Tibial nerve (tissue), 4 donors: ENCODE measurements around the gene DARS2. TPM values are rescaled to one million over a fixed set of nuclear protein-coding genes. Genes with fewer than 3 reads are reported as not detected.
A peak's percentile ranks its signal among the peaks of the same experiment; 100 is the strongest.

ENCODE experiments used
- DNase-seq, 2 donors: peaks; one replicate each; pipeline ENCODE4 v3.0.0-alpha.2; 2019; ENCODE audit warnings: low spot score in 2 of 2
- H3K27ac ChIP-seq, 4 donors: fragments of 200-600 bp; sonication (generic) in 3 of 4; one replicate each; pipeline ENCODE4 v1.5.1; 2017 to 2019; ENCODE audit warnings: mild to moderate bottlenecking in 1 of 4
- H3K27me3 ChIP-seq, 2 donors: fragments of 200-600 bp; sonication (generic) in 1 of 2; one replicate each; pipeline versions ENCODE4 v1.5.1 to v1.6.0; 2017 to 2019
- H3K36me3 ChIP-seq, 3 donors: fragments of 200-600 bp; sonication (generic); one replicate each; pipeline ENCODE4 v1.5.1; 2018 to 2019
- H3K4me1 ChIP-seq, 4 donors: fragments of 200-600 bp; sonication (generic) in 3 of 4; one replicate each; pipeline ENCODE4 v1.5.1; 2017 to 2019
- H3K4me3 ChIP-seq, 4 donors: fragments of 200-600 bp; sonication (generic) in 3 of 4; one replicate each; pipeline ENCODE4 v1.5.1; 2017 to 2019; ENCODE audit warnings: mild to moderate bottlenecking in 1 of 4, moderate library complexity in 1 of 4
- H3K9me3 ChIP-seq, 4 donors: fragments of 200-600 bp; sonication (generic) in 3 of 4; one replicate each; pipeline ENCODE4 v1.5.1; 2017 to 2019
- CTCF ChIP-seq, 5 experiments: fragments of 200-600 bp in 3 of 5; fragments of 450-650 bp in 2 of 5; sonication (generic) in 3 of 5; IDR thresholded peaks; one replicate each; pipeline ENCODE4 v1.5.1; 2016 to 2019; ENCODE audit warnings: antibody characterized with exemption in 5 of 5, mild to moderate bottlenecking in 3 of 5, moderate library complexity in 2 of 5
- EP300 ChIP-seq, 2 donors: sonication (generic); formaldehyde crosslinking; IDR thresholded peaks; one replicate each; pipeline ENCODE4 v1.6.1; 2017; ENCODE audit warnings: antibody characterized with exemption in 2 of 2, mild to moderate bottlenecking in 1 of 2
- POLR2A ChIP-seq, 2 donors: fragments of 450-650 bp; IDR thresholded peaks; one replicate each; pipeline ENCODE4 v1.6.1; 2017; ENCODE audit warnings: antibody characterized with exemption in 2 of 2, mild to moderate bottlenecking in 2 of 2, moderate library complexity in 2 of 2
- WGBS, 2 donors: methylation state at CpG; one replicate each; pipeline ENCODE4 v1.1.5; 2018; 5-methylcytosine and 5-hydroxymethylcytosine counted together
- total RNA-seq, 4 donors: library from RNA; depleted of rRNA; stranded (reverse); fragments of >200 nt; gene quantifications; one replicate each; pipeline ENCODE4 v1.1.0, GENCODE V29; 2016

Gene DARS2
- total RNA-seq, 4 donors from 2014 or later, result 10.4 to 18.8 (median 12.3) TPM

DNA sequence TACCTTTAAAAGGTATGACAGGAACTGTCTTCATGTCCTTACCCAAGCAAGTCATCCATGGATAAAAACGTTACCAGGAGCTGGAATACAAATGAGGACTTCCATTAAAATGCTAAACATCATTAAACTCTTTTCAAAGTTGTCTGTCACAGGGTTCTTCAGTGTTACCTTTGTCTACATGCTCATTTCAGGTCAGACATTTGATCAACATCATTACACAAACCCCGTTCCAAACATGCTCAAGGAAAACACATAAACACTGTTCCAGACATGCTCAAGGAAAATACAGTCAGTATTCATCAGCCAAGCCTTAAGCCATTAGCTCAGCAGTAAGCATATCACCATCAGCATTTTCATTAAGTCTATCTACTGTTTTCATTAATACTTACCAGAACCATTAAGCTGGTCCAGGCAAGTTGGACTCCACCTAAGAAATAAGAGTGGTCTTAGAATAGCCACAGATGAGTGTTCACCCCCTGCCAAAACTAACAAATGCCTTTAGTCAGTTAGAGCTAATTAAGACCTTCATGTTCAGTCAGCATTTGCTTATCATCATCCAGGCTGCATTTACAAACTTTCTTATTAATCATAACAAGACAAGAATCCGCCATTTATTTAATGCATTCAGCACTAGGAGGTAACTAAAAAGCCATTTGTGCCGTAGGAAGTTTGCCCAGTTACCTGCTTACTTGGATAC is 41.1 kb downstream of the DARS2 start:
- peaks cover 0 to 42% (median 19%) of the 10 kb centered on the region in 4 donors for H3K4me1 ChIP-seq
- peaks cover 0 to 65% (median 17%) of the 10 kb centered on the region in 3 donors for H3K36me3 ChIP-seq
- DNase-seq, result no peak
- peak overlapping the region in 2 of 4 donors; percentile 94 to 95 for H3K27ac ChIP-seq
- H3K9me3 ChIP-seq, result no peaks in the 10 kb centered on the region
- WGBS, 2 donors, result 37 to 49% methylated on average over 4 of the region's 4 CpGs
- peak overlapping the region in 1 of 4 donors; percentile 66 for H3K4me3 ChIP-seq
- no peaks in the 10 kb centered on the region for H3K27me3 ChIP-seq
- TF ChIP-seq EP300 (IDR thresholded peaks at IDR 0.05) (no peak), POLR2A (IDR thresholded peaks at IDR 0.05) (no peak), CTCF (IDR thresholded peaks at IDR 0.05) (no peak)

- H3K4me3 ChIP-seq, result peak overlapping the region; percentile 66 to 98 (median 82)
- no peaks in the 10 kb centered on the region for H3K9me3 ChIP-seq
- DNase-seq, result no peak
- WGBS, 2 donors, result 12 to 19% methylated on average over 2 of the region's 2 CpGs
- H3K27me3 ChIP-seq, result no peaks in the 10 kb centered on the region
- peaks cover 0 to 66% (median 17%) of the 10 kb centered on the region in 3 donors for H3K36me3 ChIP-seq
- H3K4me1 ChIP-seq, result peaks cover 0 to 48% (median 19%) of the 10 kb centered on the region in 4 donors
- H3K27ac ChIP-seq, result peak overlapping the region in 3 of 4 donors; percentile 94 to 95 (median 95)
- TF ChIP-seq EP300 (IDR thresholded peaks at IDR 0.05) (no peak), POLR2A (IDR thresholded peaks at IDR 0.05) (no peak), CTCF (IDR thresholded peaks at IDR 0.05) (no peak)
These were observed 42.1 kb downstream of the DARS2 start for GRCh38 chr1:173866413-173867115.

GRCh38 chr1:173867141-173867752 is 42.8 kb downstream of the DARS2 start:
- 6% methylated on average over 32 of the region's 32 CpGs for WGBS, 2 donors
- no peak for DNase-seq
- H3K4me1 ChIP-seq, result peaks cover 0 to 49% (median 22%) of the 10 kb centered on the region in 4 donors

GRCh38 chr1:173867753-173868265 is 43.3 kb downstream of the DARS2 start, which contains the start of gene GAS5:
Gene GAS5, minus strand, starts transcription at chr1:173867989.
- Histone ChIP-seq H3K9me3 (no peaks in the 10 kb centered on the region), H3K27me3 (no peaks in the 10 kb centered on the region), H3K36me3 (peaks cover 0 to 64% (median 17%) of the 10 kb centered on the region in 3 donors), H3K27ac (peak within 1 kb of the TSS; percentile 94 to 96 (median 95)), H3K4me3 (peak within 1 kb of the TSS; percentile 66 to 98 (median 82)), H3K4me1 (peaks cover 0 to 52% (median 23%) of the 10 kb centered on the region in 4 donors)
- TF ChIP-seq EP300 (IDR thresholded peaks at IDR 0.05) (peak; percentile 61 to 99), CTCF (IDR thresholded peaks at IDR 0.05) (peak in 1 of 5 experiments; percentile 34), POLR2A (IDR thresholded peaks at IDR 0.05) (peak; percentile 98 to 99)
- 2% methylated on average over 28 to 29 of the region's 30 CpGs for WGBS, 2 donors
- DNase-seq, result peak; percentile 99 to 100

More at GRCh38 chr1:173867141-173867752, 42.8 kb downstream of the DARS2 start:
- Histone ChIP-seq H3K27ac (peak overlapping the region; percentile 61 to 95 (median 94)), H3K9me3 (no peaks in the 10 kb centered on the region), H3K27me3 (no peaks in the 10 kb centered on the region), H3K36me3 (peaks cover 0 to 66% (median 17%) of the 10 kb centered on the region in 3 donors), H3K4me3 (peak overlapping the region; percentile 66 to 98 (median 82))
- no peak for TF ChIP-seq EP300 (IDR thresholded peaks at IDR 0.05)
- no peak for TF ChIP-seq POLR2A (IDR thresholded peaks at IDR 0.05)
- TF ChIP-seq CTCF (IDR thresholded peaks at IDR 0.05), result no peak
